Heart left ventricle (tissue), 16 donors: Measurements from ENCODE around the gene TTC3. TPM values are rescaled to one million over a fixed set of nuclear protein-coding genes. Genes with fewer than 3 reads are reported as not detected.

ENCODE experiments used
- ATAC-seq, 4 donors: fragments of 200-7000 bp; cut with Tn5 transposase; one replicate each; pipeline ENCODE4 v1.9.1; 2020 to 2022; ENCODE audit warnings: moderate library complexity in 4 of 4, mild to moderate bottlenecking in 3 of 4, moderate number of reproducible peaks in 1 of 4
- DNase-seq, 5 donors: peaks; one replicate each; pipeline ENCODE4 v3.0.0-alpha.2; 2020
- H3K27ac ChIP-seq, 12 donors: fragments of 200-600 bp; sonication (generic) in 4 of 12; one replicate each; pipeline versions ENCODE4 v1.5.0 to v1.8.0; 2016 to 2022; ENCODE audit warnings: mild to moderate bottlenecking in 2 of 12
- H3K27me3 ChIP-seq, 9 donors: fragments of 200-600 bp; sonication (generic) in 2 of 9; one replicate each; pipeline versions ENCODE4 v1.5.1 to v1.8.0; 2016 to 2022; ENCODE audit warnings: mild to moderate bottlenecking in 3 of 9
- H3K36me3 ChIP-seq, 9 donors: fragments of 200-600 bp; sonication (generic) in 2 of 9; one replicate each; pipeline versions ENCODE4 v1.5.0 to v1.8.0; 2018 to 2022; ENCODE audit warnings: mild to moderate bottlenecking in 2 of 9
- H3K4me1 ChIP-seq, 12 donors: fragments of 200-600 bp; sonication (generic) in 4 of 12; one replicate each; pipeline versions ENCODE4 v1.5.0 to v1.8.0; 2016 to 2022; ENCODE audit warnings: mild to moderate bottlenecking in 3 of 12
- H3K4me3 ChIP-seq, 12 donors: fragments of 200-600 bp; sonication (generic) in 4 of 12; one replicate each; pipeline versions ENCODE4 v1.5.0 to v1.8.0; 2017 to 2022; ENCODE audit warnings: mild to moderate bottlenecking in 9 of 12, moderate library complexity in 4 of 12
- H3K9me3 ChIP-seq, 12 donors: fragments of 200-600 bp; sonication (generic) in 4 of 12; one replicate each; pipeline versions ENCODE4 v1.5.0 to v1.8.0; 2016 to 2022; ENCODE audit warnings: mild to moderate bottlenecking in 1 of 12
- POLR2A ChIP-seq, 2 donors: fragments of 450-650 bp; IDR thresholded peaks; one replicate each; pipeline ENCODE4 v1.6.1; 2017; ENCODE audit warnings: antibody characterized with exemption in 2 of 2, mild to moderate bottlenecking in 2 of 2, moderate library complexity in 2 of 2
- WGBS, 4 donors: extraction: QIAGEN DNeasy Blood & Tissue Kit in 2 of 4; methylation state at CpG; one replicate each; pipeline versions ENCODE4 v1.1.5 to v1.1.7; 2013 to 2018; 5-methylcytosine and 5-hydroxymethylcytosine counted together
- intact Hi-C, 10 donors: fragments of 100-400 bp; cut with DNase I; formaldehyde crosslinking; loops; one replicate each; pipeline versions ENCODE4 v1.11.1 to v1.14.2; 2022
- polyA plus RNA-seq, 2 donors: library from polyadenylated mRNA; stranded (reverse); fragments of 200-250 nt; gene quantifications; one replicate each; pipeline ENCODE4 v1.2.3, GENCODE V29; 2013
- total RNA-seq, 9 donors: library from RNA; depleted of rRNA in 2 of 9; stranded (reverse); fragments of >200 nt in 2 of 9; fragmentation: NEBNext Ultra II Directional in 3 of 9; extraction: Animal tissue kit (Norgen Biotek cat#: 25700) in 3 of 9; gene quantifications; one replicate each; pipeline versions ENCODE4 v1.1.0 to v1.2.4, GENCODE V29; 2016 to 2023
- TF ChIP-seq, protein P1 (sequence below), 12 donors: fragments of 200-600 bp; sonication (generic) in 4 of 12; IDR thresholded peaks; one replicate each; pipeline versions ENCODE4 v1.5.0 to v1.8.0; 2018 to 2022; ENCODE audit warnings: antibody characterized with exemption in 12 of 12, mild to moderate bottlenecking in 5 of 12
- donor health status: ischemic (EF 13 %, LVEDD 7.1; RV severe dilation, severe dysfunction).
- donor health status: healthy with polysubstance abuse.
- donor health status: DM: no; HTN: yes; CAD: no.
- donor health status: DM: no; HTN: no; CAD: no.
- donor health status: ischemic (EF 25% LVEDD 6.9; RV normal size, moderate dysfunction).
- donor health status: ischemic (EF 25% LVEDD 5.7; RV mildly dilated, moderate dysfunction).
- donor health status: healthy.
- donor health status: DM: yes; HTN: yes; CAD: no.
- donor health status: ischemic (EF 35%, LVEDD 5.7; RV mildly dilated, moderate dysfunction).
- donor health status: nonischemic (EF 11% LVEDD 7.7; RV severe dilation, severe dysfunction).
- donor health status: DM: yes; HTN: yes; CAD: no.
- donor health status: PGD.
- donor health status: ischemic (EF 29% LVEDD 5.4; RV normal size, mild dysfunction).
- donor health status: nonischemic (EF 23%, LVEDD 6.1; RV moderate dilation, normal function).

TTC3 gene
- total and polyA plus RNA-seq, 11 donors = 15.2 to 72.1 (median 44.5) TPM

DNA sequence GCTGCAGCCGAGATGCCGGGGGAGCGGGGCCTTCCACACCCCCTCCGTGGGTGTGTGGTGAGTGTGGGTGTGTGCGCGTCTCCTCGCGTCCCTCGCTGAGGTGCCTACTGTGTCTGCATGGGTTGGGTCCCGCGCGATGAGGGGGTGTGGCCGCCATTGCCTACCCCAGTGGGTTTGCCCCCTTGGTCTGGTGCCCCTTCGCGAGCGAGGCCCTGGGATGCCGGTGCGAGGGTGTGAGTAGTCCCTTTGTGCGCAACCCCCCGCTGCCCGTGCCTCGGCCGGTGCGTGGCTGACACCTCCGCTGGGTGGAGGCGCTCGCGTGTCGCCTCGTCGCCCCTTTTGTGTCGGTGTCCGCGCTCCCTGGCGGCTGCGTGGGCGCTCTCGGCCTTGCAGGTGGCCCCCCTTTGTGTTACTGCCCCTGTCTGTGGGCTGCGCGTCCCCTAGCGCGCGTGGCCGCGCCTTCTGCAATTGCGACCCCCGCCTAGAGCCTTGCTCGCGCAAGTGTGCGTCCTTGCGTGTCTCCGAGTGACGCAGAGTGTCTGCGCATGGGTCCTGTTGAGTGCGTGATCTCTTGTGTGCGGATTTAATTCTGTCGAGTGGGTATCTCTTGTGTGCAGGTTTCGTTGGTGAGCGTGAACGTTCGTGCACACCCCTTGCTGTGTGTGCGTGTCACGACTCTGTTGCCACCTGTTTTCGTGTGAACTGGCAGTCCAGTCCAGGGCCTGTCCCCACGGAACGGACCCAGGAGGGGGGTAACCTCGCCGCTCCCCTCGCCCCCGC, 553 bp downstream of the TTC3 start:
- TF ChIP-seq, protein P1, sequence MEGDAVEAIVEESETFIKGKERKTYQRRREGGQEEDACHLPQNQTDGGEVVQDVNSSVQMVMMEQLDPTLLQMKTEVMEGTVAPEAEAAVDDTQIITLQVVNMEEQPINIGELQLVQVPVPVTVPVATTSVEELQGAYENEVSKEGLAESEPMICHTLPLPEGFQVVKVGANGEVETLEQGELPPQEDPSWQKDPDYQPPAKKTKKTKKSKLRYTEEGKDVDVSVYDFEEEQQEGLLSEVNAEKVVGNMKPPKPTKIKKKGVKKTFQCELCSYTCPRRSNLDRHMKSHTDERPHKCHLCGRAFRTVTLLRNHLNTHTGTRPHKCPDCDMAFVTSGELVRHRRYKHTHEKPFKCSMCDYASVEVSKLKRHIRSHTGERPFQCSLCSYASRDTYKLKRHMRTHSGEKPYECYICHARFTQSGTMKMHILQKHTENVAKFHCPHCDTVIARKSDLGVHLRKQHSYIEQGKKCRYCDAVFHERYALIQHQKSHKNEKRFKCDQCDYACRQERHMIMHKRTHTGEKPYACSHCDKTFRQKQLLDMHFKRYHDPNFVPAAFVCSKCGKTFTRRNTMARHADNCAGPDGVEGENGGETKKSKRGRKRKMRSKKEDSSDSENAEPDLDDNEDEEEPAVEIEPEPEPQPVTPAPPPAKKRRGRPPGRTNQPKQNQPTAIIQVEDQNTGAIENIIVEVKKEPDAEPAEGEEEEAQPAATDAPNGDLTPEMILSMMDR (IDR thresholded peaks at IDR 0.05) = peak in 3 of 12 donors; percentile 14 to 28 (median 15)
- TF ChIP-seq POLR2A (IDR thresholded peaks at IDR 0.05) = no peak
- Histone ChIP-seq H3K4me3 (peak overlapping the region; percentile 67 to 96 (median 80)), H3K4me1 (peaks cover 0 to 31% (median 18%) of the 10 kb centered on the region in 12 donors), H3K9me3 (peaks cover 0 to 12% (median 0%) of the 10 kb centered on the region in 12 donors), H3K27me3 (no peaks in the 10 kb centered on the region), H3K27ac (peak overlapping the region; percentile 92 to 100 (median 99)), H3K36me3 (peaks cover 0 to 14% (median 7%) of the 10 kb centered on the region in 9 donors)
- 0 to 1% (median 0%) methylated on average over 34 to 70 of the region's 70 CpGs for WGBS, 4 donors
- DNase-seq = peak; percentile 47 to 81 (median 67)
- intact Hi-C loops = loop anchor here in 5 of 10 donors (2.0 to 10.0 kb wide), 4 partner anchors 79 to 195 kb away; no protein-coding TSS in a partner anchor
- peak; percentile 8 to 57 (median 25) for ATAC-seq

DNA sequence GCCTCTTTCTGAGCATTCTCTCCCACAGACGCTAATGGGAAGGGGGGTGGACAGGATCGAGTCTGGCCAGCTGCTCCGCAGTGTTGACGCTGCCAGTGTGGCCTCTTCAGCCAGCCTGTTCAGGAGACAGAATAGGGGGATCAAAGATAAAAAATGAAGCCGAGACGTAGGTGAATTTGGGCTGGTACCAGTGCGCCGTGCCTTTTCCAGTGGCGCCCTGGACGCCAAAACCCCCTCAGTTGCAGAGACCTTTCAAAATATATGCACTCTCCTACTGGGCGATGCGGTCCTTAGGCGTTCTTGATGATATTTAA, 1.1 kb downstream of the TTC3 start:
- peak in 1 of 5 donors; percentile 43 for DNase-seq
- peak; percentile 2 to 15 (median 2) for ATAC-seq
- peaks cover 0 to 9% (median 4%) of the 10 kb centered on the region in 9 donors for H3K36me3 ChIP-seq
- peak overlapping the region in 11 of 12 donors; percentile 92 to 100 (median 99) for H3K27ac ChIP-seq
- intact Hi-C loops = loop anchor here in 4 of 10 donors (5.0 to 10.0 kb wide), 3 partner anchors 79 to 87 kb away; no protein-coding TSS in a partner anchor
- no peaks in the 10 kb centered on the region for H3K27me3 ChIP-seq
- peak overlapping the region; percentile 67 to 96 (median 80) for H3K4me3 ChIP-seq
- peaks cover 0 to 31% (median 18%) of the 10 kb centered on the region in 12 donors for H3K4me1 ChIP-seq
- 3 to 7% (median 6%) methylated on average over 13 of the region's 13 CpGs for WGBS, 4 donors
- peaks cover 0 to 13% (median 0%) of the 10 kb centered on the region in 12 donors for H3K9me3 ChIP-seq
- no peak for TF ChIP-seq POLR2A (IDR thresholded peaks at IDR 0.05)
- TF ChIP-seq, protein P1 (IDR thresholded peaks at IDR 0.05) = no peak

DNA sequence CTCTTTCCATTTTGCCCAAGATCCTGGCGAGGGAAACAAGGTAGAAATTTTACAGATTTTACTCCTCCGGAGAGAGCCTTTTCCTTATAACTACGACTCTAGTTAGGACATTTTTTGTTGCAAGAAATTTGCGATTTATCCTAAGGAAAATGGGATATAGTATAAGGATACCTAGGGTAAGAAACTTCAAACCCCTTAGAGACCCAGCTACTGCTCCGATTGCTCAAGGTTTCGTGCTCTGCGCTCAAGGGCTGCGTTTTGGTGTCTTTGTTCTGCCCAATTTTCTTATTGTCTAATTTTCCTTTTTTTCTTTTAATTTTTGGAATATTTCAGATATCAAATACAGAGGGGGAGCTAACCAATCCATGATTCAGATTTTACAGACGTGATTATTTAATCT, 1.5 kb downstream of the TTC3 start:
- H3K27ac ChIP-seq = peak overlapping the region in 8 of 12 donors; percentile 92 to 100 (median 99)
- H3K36me3 ChIP-seq = peaks cover 0 to 5% (median under 1%) of the 10 kb centered on the region in 9 donors
- H3K9me3 ChIP-seq = peaks cover 0 to 16% (median 0%) of the 10 kb centered on the region in 12 donors
- peak overlapping the region; percentile 67 to 96 (median 80) for H3K4me3 ChIP-seq
- intact Hi-C loops = loop anchor here in 4 of 10 donors (5.0 to 10.0 kb wide), 3 partner anchors 80 to 87 kb away; no protein-coding TSS in a partner anchor
- 45 to 53% (median 50%) methylated on average over 9 of the region's 9 CpGs for WGBS, 4 donors
- no peaks in the 10 kb centered on the region for H3K27me3 ChIP-seq
- ATAC-seq (no peak), DNase-seq (no peak)
- TF ChIP-seq POLR2A (IDR thresholded peaks at IDR 0.05) = no peak
- TF ChIP-seq, protein P1 (IDR thresholded peaks at IDR 0.05) = no peak
- H3K4me1 ChIP-seq = peaks cover 0 to 31% (median 18%) of the 10 kb centered on the region in 12 donors

DNA sequence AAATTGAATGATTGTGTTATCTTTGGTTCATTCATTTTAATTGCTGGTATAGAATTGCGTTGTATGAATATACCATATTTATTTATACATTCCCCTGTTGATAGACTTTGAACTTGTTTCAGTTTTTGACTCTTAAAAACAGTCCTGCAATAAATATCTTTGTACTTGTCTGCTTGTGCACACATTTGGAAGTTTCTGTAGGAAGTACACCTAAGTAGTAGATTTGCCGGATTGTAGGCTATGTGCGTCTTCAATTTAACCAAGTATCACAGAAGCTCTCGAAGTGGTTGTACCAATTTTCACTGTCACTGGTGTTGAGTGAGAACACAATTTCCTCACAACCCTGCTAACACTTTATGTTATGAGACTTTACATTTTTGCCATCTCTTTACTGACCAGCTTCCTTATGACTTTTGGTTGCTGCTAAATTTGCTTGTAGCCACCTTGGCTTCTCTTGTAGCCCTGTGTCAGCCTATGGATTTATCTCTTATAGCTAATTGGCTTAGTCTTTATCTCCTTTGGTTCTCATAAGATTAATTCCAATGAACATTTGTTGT, 2.2 kb downstream of the TTC3 start:
- intact Hi-C loops = loop anchor here in 2 of 10 donors (5.0 to 10.0 kb wide), 2 partner anchors 80 to 83 kb away; no protein-coding TSS in a partner anchor
- peaks cover 0 to 31% (median 18%) of the 10 kb centered on the region in 12 donors for H3K4me1 ChIP-seq
- TF ChIP-seq, protein P1 (IDR thresholded peaks at IDR 0.05) = no peak
- TF ChIP-seq POLR2A (IDR thresholded peaks at IDR 0.05) = no peak
- H3K9me3 ChIP-seq = peaks cover 0 to 23% (median 0%) of the 10 kb centered on the region in 12 donors
- no peaks in the 10 kb centered on the region for H3K27me3 ChIP-seq
- H3K4me3 ChIP-seq = peak overlapping the region in 2 of 12 donors; percentile 12 to 80
- DNase-seq (no peak), ATAC-seq (no peak)
- no peak overlapping the region for H3K27ac ChIP-seq
- no peaks in the 10 kb centered on the region for H3K36me3 ChIP-seq
- 94 to 96% (median 96%) methylated on average over 4 of the region's 4 CpGs for WGBS, 4 donors
